Right lobe of liver (tissue), 4 donors: ENCODE data around the gene ST3GAL2.

ENCODE experiments used
- POLR2A ChIP-seq: fragments of 450-650 bp; IDR thresholded peaks from one replicate; pipeline ENCODE4 v1.6.1; 2017; ENCODE audit warnings: antibody characterized with exemption, mild to moderate bottlenecking
- TF ChIP-seq, protein P1 (sequence below), 4 donors: fragments of 200-600 bp in 3 of 4; fragments of 450-650 bp in 1 of 4; IDR thresholded peaks; one replicate each; pipeline versions ENCODE4 v1.5.1 to v1.8.0; 2016 to 2022; ENCODE audit warnings: antibody characterized with exemption in 4 of 4, mild to moderate bottlenecking in 2 of 4
- donor health status: DM: no; HTN: no; CAD: no.
- donor health status: DM: no; HTN: no; CAD: no.
- donor health status: DM: no; HTN: yes; CAD: no.

- TF ChIP-seq, protein P1, sequence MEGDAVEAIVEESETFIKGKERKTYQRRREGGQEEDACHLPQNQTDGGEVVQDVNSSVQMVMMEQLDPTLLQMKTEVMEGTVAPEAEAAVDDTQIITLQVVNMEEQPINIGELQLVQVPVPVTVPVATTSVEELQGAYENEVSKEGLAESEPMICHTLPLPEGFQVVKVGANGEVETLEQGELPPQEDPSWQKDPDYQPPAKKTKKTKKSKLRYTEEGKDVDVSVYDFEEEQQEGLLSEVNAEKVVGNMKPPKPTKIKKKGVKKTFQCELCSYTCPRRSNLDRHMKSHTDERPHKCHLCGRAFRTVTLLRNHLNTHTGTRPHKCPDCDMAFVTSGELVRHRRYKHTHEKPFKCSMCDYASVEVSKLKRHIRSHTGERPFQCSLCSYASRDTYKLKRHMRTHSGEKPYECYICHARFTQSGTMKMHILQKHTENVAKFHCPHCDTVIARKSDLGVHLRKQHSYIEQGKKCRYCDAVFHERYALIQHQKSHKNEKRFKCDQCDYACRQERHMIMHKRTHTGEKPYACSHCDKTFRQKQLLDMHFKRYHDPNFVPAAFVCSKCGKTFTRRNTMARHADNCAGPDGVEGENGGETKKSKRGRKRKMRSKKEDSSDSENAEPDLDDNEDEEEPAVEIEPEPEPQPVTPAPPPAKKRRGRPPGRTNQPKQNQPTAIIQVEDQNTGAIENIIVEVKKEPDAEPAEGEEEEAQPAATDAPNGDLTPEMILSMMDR (IDR thresholded peaks at IDR 0.05), result no peak
- TF ChIP-seq POLR2A, result no peak
These were observed 97.3 kb downstream of the ST3GAL2 start for GRCh38 chr16:70341600-70341999.
